K562 treated with DMSO at 1 percent for 24 hours (cell line): ENCODE data around the gene DUSP9. TPM values are rescaled to one million over a fixed set of nuclear protein-coding genes. Genes with fewer than 3 reads are reported as not detected.

Experiments used
- total RNA-seq: library from RNA; unstranded; fragments of 300-600 nt; gene quantifications from 2 replicates; pipeline ENCODE4 v1.2.3, GENCODE V29; 2022; ENCODE audit warnings: low read depth; ENCODE audit not compliant: insufficient read depth

The DUSP9 gene, protein sequence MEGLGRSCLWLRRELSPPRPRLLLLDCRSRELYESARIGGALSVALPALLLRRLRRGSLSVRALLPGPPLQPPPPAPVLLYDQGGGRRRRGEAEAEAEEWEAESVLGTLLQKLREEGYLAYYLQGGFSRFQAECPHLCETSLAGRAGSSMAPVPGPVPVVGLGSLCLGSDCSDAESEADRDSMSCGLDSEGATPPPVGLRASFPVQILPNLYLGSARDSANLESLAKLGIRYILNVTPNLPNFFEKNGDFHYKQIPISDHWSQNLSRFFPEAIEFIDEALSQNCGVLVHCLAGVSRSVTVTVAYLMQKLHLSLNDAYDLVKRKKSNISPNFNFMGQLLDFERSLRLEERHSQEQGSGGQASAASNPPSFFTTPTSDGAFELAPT
- 3.8 and 4.7 TPM in 2 replicates for total RNA-seq

DNA sequence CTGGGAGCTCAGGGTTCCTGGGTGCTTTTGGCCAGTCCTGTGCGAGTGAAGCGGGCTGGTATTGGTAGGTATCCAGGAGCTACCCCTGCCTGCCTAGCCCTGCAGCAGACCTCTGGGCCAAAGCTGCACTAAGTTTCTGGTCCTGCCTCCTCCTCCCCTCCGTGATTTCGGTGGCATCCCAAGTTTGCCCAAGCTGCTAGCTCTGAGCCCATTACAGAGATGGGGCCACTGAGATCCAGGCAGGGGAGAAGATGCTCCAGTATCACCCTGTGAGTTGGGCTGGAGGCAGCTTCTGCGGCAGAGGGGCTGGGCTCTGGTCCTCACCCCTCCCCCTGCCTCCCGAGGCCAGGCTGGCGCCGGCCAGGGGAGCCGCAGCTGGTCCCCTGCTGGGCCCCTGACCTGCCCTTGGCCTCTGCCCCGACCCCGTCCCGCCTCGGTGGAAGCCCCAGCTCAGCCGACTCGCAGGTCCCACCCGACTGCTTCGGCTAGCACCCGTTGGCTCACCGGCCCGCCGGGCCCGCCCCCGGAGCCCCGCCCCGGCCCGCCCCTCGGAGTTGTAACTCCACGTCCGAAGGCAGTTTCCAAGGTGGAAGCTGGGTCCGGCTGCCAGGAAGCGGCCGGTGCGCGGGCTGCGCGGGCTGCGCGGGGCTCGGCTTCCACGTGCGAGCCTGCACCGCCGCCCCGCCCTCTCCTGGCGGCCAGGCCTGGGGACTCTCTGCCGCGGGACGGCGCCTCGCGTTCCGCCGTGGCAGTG is at the start of gene DUSP9:
Gene DUSP9, plus strand, starts transcription at position 584 of the 754 bp plus-strand sequence. CDS start 751 bp downstream, outside the sequence.

GRCh38 chrX:153598541-153599191 is 48.3 kb upstream of the DUSP9 start, which contains the start of gene CCNQ:
Gene CCNQ (minus strand): TSS chrX:153599139. CDS start chrX:153599073, 66 bp downstream.

DNA sequence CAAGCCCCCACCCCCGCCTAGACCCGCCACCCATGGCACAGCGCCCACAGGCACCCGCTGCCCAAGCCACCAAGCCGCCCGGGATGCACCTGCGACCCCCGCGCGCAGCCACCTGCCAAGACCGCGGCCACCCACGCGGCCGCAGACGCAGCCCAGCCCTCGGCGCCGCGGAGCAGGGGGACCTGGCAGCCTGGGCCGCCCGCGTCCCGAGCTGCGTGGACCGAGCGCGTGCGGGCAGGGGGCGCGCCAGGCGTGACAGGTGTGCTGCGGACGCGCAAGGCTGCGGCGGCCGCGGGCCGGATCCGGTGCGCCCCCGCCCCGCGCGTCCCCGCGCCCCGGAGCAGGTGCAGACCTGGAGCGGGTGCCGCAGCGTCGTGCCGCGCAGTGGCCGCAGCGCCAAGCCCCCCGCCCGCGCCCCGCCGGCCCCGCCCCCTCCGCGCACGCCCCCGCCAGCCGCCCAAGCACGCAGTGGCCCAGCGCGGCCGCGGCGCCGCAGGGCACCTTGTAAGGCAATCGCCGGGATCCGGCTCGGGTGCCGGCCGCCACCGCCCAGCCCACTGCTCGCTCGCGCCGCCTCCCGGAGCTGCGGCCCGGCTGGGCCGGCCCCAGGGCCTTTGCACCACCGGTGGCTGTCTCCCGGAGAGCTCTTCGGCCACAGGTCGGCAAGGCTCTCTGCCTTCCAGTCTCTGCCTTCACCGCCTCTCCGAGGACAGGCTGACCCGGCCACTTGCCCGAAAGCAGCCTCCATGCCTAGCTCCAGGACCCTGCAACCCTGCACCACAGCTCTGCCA is 26.6 kb downstream of the DUSP9 start, which contains the start of gene PNCK:
Gene PNCK, minus strand, starts transcription at position 386 of the 791 bp plus-strand sequence. CDS start 737 bp downstream, outside the sequence.

GRCh38 chrX:153687121-153688039 is 40.4 kb downstream of the DUSP9 start, which contains the start of gene SLC6A8:
Gene SLC6A8 (plus strand): TSS chrX:153687926. CDS start chrX:153688575, 649 bp downstream.

Other genes starting within 250 kb of the DUSP9 start
- not detected in 2 replicates for gene PNMA6E, start 245.9 kb upstream of the DUSP9 start, total RNA-seq
- gene ZFP92, start 235.7 kb upstream of the DUSP9 start, total RNA-seq, result 4.1 and 4.7 TPM in 2 replicates
- 1.5 and 4.3 TPM in 2 replicates for gene TREX2, start 201.1 kb upstream of the DUSP9 start, total RNA-seq
- gene HAUS7, start 176.6 kb upstream of the DUSP9 start, total RNA-seq, result 44.1 and 56.3 TPM in 2 replicates
- not detected in 2 replicates for gene BGN, start 152.2 kb upstream of the DUSP9 start, total RNA-seq
- not detected in 2 replicates for gene ATP2B3, start 129.6 kb upstream of the DUSP9 start, total RNA-seq
- 45.2 and 46.1 TPM in 2 replicates for gene CCNQ, start 48.1 kb upstream of the DUSP9 start, total RNA-seq
- gene PNCK, start 26.6 kb downstream of the DUSP9 start, total RNA-seq, result 3.2 and 3.4 TPM in 2 replicates
- gene SLC6A8, start 40.7 kb downstream of the DUSP9 start, total RNA-seq, result 44.3 and 46.8 TPM in 2 replicates
- gene BCAP31, start 77.2 kb downstream of the DUSP9 start, total RNA-seq, result 217 and 219 TPM in 2 replicates
- gene ABCD1, start 77.7 kb downstream of the DUSP9 start, total RNA-seq, result 47.5 and 48.3 TPM in 2 replicates
- gene PLXNB3, start 117.0 kb downstream of the DUSP9 start, total RNA-seq, result 0.75 and 3.0 TPM in 2 replicates
- 0.13 TPM in 1 of 2 replicates, not detected in the other for gene SRPK3, start 133.8 kb downstream of the DUSP9 start, total RNA-seq
- gene IDH3G, start 147.2 kb downstream of the DUSP9 start, total RNA-seq, result 94.7 and 98.9 TPM in 2 replicates
- gene SSR4, start 147.5 kb downstream of the DUSP9 start, total RNA-seq, result 700 and 858 TPM in 2 replicates
- gene PDZD4, start 183.3 kb downstream of the DUSP9 start, total RNA-seq, result not detected in 2 replicates
- 0.61 and 0.90 TPM in 2 replicates for gene L1CAM, start 239.0 kb downstream of the DUSP9 start, total RNA-seq